HepG2 (cell line): ENCODE data around the gene PIGV. TPM values are rescaled to one million over a fixed set of nuclear protein-coding genes. Genes with fewer than 3 reads are reported as not detected.

Source experiments
- CEBPB ChIP-seq: IDR thresholded peaks from 2 replicates; pipeline ENCODE4 v1.6.1; 2011; ENCODE audit warnings: low read depth, low read length, improper control_type of control experiment, borderline replicate concordance
- GFI1 ChIP-seq: sonication (generic); formaldehyde crosslinking; IDR thresholded peaks from 2 replicates; pipeline ENCODE4 v1.5.0; 2020; ENCODE audit warnings: missing genetic modification reagents, mild to moderate bottlenecking, borderline replicate concordance
- HDAC6 ChIP-seq: fragments of 200-600 bp; sonication (generic); IDR thresholded peaks from 2 replicates; pipeline ENCODE4 v1.7.0; 2017; ENCODE audit warnings: mild to moderate bottlenecking, antibody characterized with exemption, low read length, low read depth
- HOXA3 ChIP-seq: sonication (generic); formaldehyde crosslinking; IDR thresholded peaks from 2 replicates; pipeline ENCODE4 v1.5.0; 2020; ENCODE audit warnings: missing genetic modification reagents
- HOXD1 ChIP-seq: sonication (generic); formaldehyde crosslinking; IDR thresholded peaks from 2 replicates; pipeline ENCODE4 v1.5.0; 2020; ENCODE audit warnings: missing genetic modification reagents
- JUN ChIP-seq: sonication (generic); formaldehyde crosslinking; IDR thresholded peaks from 2 replicates; pipeline ENCODE4 v1.4.0; 2020; ENCODE audit warnings: mild to moderate bottlenecking, missing genetic modification reagents
- KAT7 ChIP-seq: IDR thresholded peaks from 2 replicates; pipeline ENCODE4 v1.6.1; 2018; ENCODE audit warnings: borderline replicate concordance, missing compliant biosample characterization
- NRL ChIP-seq: sonication (generic); formaldehyde crosslinking; IDR thresholded peaks from 2 replicates; pipeline ENCODE4 v1.5.0; 2020; ENCODE audit warnings: missing genetic modification reagents, mild to moderate bottlenecking, moderate library complexity, borderline replicate concordance
- PBX3 ChIP-seq: sonication (generic); formaldehyde crosslinking; IDR thresholded peaks from 2 replicates; pipeline ENCODE4 v1.8.1; 2023; ENCODE audit warnings: missing genetic modification reagents, inconsistent platforms, borderline replicate concordance
- PCBP1 ChIP-seq: fragments of 200-400 bp; formaldehyde crosslinking; IDR thresholded peaks from 2 replicates; pipeline ENCODE4 v1.6.1; 2017; ENCODE audit warnings: mild to moderate bottlenecking, low read depth, low read length, borderline replicate concordance
- RBAK ChIP-seq: sonication (generic); formaldehyde crosslinking; IDR thresholded peaks from 2 replicates; pipeline ENCODE4 v1.5.1; 2020; ENCODE audit warnings: mild to moderate bottlenecking, missing genetic modification reagents
- REPIN1 ChIP-seq: sonication (generic); formaldehyde crosslinking; IDR thresholded peaks from 2 replicates; pipeline ENCODE4 v1.8.0; 2022; ENCODE audit warnings: missing genetic modification reagents, low read depth, mild to moderate bottlenecking, borderline replicate concordance
- SAFB2 ChIP-seq: sonication (generic); formaldehyde crosslinking; IDR thresholded peaks from 2 replicates; pipeline ENCODE4 v1.5.1; 2020; ENCODE audit warnings: missing genetic modification reagents, low read depth, mild to moderate bottlenecking, borderline replicate concordance
- SRF ChIP-seq: IDR thresholded peaks from 2 replicates; pipeline ENCODE4 v1.6.1; 2011; ENCODE audit warnings: mild to moderate bottlenecking, low read depth, low read length, moderate library complexity
- SUZ12 ChIP-seq: fragments of 150-350 bp; IDR thresholded peaks from 2 replicates; pipeline ENCODE4 v1.6.1; 2014; ENCODE audit warnings: low read depth, low read length
- ZFP36 ChIP-seq: fragments of 150-350 bp; IDR thresholded peaks from 2 replicates; pipeline ENCODE4 v1.6.1; 2018; ENCODE audit warnings: borderline replicate concordance, low read length, low read depth; ENCODE audit not compliant: partially characterized antibody
- ZNF350 ChIP-seq: sonication (generic); formaldehyde crosslinking; IDR thresholded peaks from 2 replicates; pipeline ENCODE4 v1.4.0; 2020; ENCODE audit warnings: mild to moderate bottlenecking, low read depth, missing genetic modification reagents, borderline replicate concordance
- ZNF382 ChIP-seq: sonication (generic); formaldehyde crosslinking; IDR thresholded peaks from 2 replicates; pipeline ENCODE4 v1.5.0; 2020; ENCODE audit warnings: missing genetic modification reagents, mild to moderate bottlenecking, borderline replicate concordance
- ZNF414 ChIP-seq: sonication (generic); formaldehyde crosslinking; IDR thresholded peaks from 2 replicates; pipeline ENCODE4 v1.5.0; 2020; ENCODE audit warnings: missing genetic modification reagents
- ZNF510 ChIP-seq: sonication (generic); formaldehyde crosslinking; IDR thresholded peaks from 2 replicates; pipeline ENCODE4 v1.4.0; 2020; ENCODE audit warnings: low read depth, mild to moderate bottlenecking, missing genetic modification reagents
- ZNF75D ChIP-seq: sonication (generic); formaldehyde crosslinking; IDR thresholded peaks from 2 replicates; pipeline ENCODE4 v1.8.1; 2023; ENCODE audit warnings: missing genetic modification reagents, mild to moderate bottlenecking, borderline replicate concordance
- ZNF761 ChIP-seq: sonication (generic); formaldehyde crosslinking; conservative IDR thresholded peaks from 2 replicates; pipeline ENCODE4 v1.4.0; 2020; ENCODE audit warnings: mild to moderate bottlenecking, missing genetic modification reagents
- ZNF776 ChIP-seq: sonication (generic); formaldehyde crosslinking; IDR thresholded peaks from 2 replicates; pipeline ENCODE4 v1.4.0; 2020; ENCODE audit warnings: mild to moderate bottlenecking, missing genetic modification reagents
- ZNF790 ChIP-seq: sonication (generic); formaldehyde crosslinking; IDR thresholded peaks from 2 replicates; pipeline ENCODE4 v1.8.0; 2022; ENCODE audit warnings: missing genetic modification reagents, mild to moderate bottlenecking, borderline replicate concordance
- polyA plus RNA-seq, 8 experiments: library from polyadenylated mRNA; depleted of rRNA in 3 of 8; stranded (reverse) in 7 of 8; unstranded in 1 of 8; fragments of >200 nt; fragmentation: Illumina TruSeq in 4 of 8; extraction: Trizol in 4 of 8; gene quantifications; 2 replicates each; pipeline versions ENCODE4 v1.2.1 to v1.2.3, GENCODE V29; 2011 to 2016; ENCODE audit warnings: low read depth in 4 of 8, missing spikeins in 1 of 8, mixed read lengths in 1 of 8; ENCODE audit not compliant: insufficient read depth in 1 of 8
- total RNA-seq, 5 experiments: library from RNA; depleted of rRNA; stranded (reverse); fragments of >200 nt; fragmentation: Illumina TruSeq; extraction: Trizol; gene quantifications; 2 replicates each; pipeline ENCODE4 v1.2.3, GENCODE V29; 2016; ENCODE audit warnings: low read depth in 1 of 5
- TF ChIP-seq, protein P1 (sequence below): sonication (generic); formaldehyde crosslinking; IDR thresholded peaks from 2 replicates; pipeline ENCODE4 v1.8.1; 2023; ENCODE audit warnings: mild to moderate bottlenecking, inconsistent platforms, moderate library complexity, missing genetic modification reagents, borderline replicate concordance

Gene PIGV
- total and polyA plus RNA-seq, 2 of the 13 experiments (the other 11 are each of a cell fraction or from before 2014, with no cell fraction given): 13.5 to 22.7 TPM

DNA sequence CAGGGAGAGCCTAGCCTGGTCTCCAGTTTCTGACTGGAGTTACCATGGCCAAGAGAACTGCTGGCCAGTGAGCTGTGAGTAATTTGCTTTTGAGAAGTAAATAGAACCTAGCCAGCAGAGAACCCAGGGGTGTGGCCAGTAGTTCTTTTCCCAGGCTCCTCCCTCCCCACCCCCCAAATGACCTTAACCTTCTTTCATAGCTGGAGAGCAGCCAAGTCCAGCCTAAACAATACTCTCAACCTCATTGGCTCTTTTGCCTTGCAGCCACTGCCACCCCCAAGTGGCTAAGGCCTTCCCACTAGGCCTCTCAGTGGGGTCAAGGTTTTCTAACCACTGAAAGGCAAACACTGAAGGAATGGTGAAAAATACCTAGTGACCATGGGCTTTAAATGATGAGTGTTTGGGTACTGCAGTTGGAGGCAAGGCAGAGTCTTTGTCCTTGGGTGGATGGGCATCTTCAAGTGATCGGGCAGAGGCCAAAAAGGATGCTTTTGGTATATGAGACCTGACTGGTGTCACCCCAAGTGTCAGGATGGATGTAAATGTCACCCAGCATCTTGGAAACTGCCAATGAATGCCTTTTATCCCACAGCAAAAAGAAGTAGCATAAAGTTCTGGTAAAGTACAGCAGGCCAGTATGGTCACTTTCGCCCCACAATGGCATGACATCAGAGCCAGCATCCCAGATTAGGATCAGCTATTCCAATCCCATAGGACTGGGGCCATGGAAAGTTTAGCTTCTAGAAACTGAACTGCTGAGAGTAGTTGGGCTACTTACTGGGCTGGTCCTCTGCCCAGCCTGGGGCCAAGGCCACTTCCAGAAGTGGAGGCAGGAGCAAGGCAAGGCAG is 3.5 kb upstream of the PIGV start (continued):
- TF ChIP-seq ZNF75D (CRISPR knock-in tag) (no peak), NRL (CRISPR knock-in tag) (no peak), JUN (no peak), ZNF350 (peak; percentile 96), GFI1 (CRISPR knock-in tag) (peak; percentile 98), PBX3 (CRISPR knock-in tag) (no peak), SAFB2 (CRISPR knock-in tag) (peak; percentile 36; the same call in 1 of the 2 replicates), ZNF414 (CRISPR knock-in tag) (no peak), CEBPB (no peak), ZNF776 (no peak), ZNF790 (CRISPR knock-in tag) (no peak), PCBP1 (no peak), ZNF382 (CRISPR knock-in tag) (no peak), HOXA3 (CRISPR knock-in tag) (peak; percentile 77; the same call in 1 of the 2 replicates), SRF (0 out of 2 replicates have a peak, but pooled peaks have one; percentile 5), KAT7 (no peak), RBAK (CRISPR knock-in tag) (no peak), SUZ12 (no peak), ZNF761 (CRISPR knock-in tag) (0 out of 2 replicates have a peak, but pooled peaks have one; percentile 36), ZNF510 (CRISPR knock-in tag) (no peak), HOXD1 (CRISPR knock-in tag) (no peak), HDAC6 (no peak), ZFP36 (no peak), REPIN1 (CRISPR knock-in tag) (no peak; the same call in 1 of the 2 replicates)
- TF ChIP-seq, protein P1, sequence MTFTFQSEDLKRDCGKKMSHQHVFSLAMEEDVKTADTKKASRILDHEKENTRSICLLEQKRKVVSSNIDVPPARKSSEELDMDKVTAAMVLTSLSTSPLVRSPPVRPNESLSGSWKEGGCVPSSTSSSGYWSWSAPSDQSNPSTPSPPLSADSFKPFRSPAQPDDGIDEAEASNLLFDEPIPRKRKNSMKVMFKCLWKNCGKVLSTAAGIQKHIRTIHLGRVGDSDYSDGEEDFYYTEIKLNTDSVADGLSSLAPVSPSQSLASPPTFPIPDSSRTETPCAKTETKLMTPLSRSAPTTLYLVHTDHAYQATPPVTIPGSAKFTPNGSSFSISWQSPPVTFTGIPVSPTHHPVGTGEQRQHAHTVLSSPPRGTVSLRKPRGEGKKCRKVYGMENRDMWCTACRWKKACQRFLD (CRISPR knock-in tag): no peak
